OCI-LY1 (cell line): ENCODE results near the gene WBP1L.

ENCODE experiments used
- H2AFZ ChIP-seq: fragments of 200-600 bp; sonication (generic), shearing (Covaris generic); 2 replicates; pipeline ENCODE4 v1.6.0; 2014; ENCODE audit warnings: antibody characterized with exemption, mild to moderate bottlenecking, low read length
- H3F3A ChIP-seq: fragments of 200-600 bp; sonication (generic), shearing (Covaris generic); 2 replicates; pipeline ENCODE4 v1.6.0; 2014; ENCODE audit warnings: mild to moderate bottlenecking, antibody characterized with exemption, low read length, moderate library complexity; ENCODE audit not compliant: insufficient read depth
- H3K27ac ChIP-seq: fragments of 200-600 bp; sonication (generic); 2 replicates; pipeline ENCODE4 v1.5.1; 2014; ENCODE audit warnings: low read length, mixed run types, mild to moderate bottlenecking, low read depth; ENCODE audit not compliant: poor library complexity, severe bottlenecking
- H3K27me3 ChIP-seq: fragments of 200-600 bp; sonication (generic); 2 replicates; pipeline ENCODE4 v1.6.0; 2014; ENCODE audit warnings: antibody characterized with exemption, mild to moderate bottlenecking, low read length, moderate library complexity; ENCODE audit not compliant: insufficient read depth
- H3K36me3 ChIP-seq: fragments of 200-600 bp; sonication (generic); 2 replicates; pipeline ENCODE4 v1.6.1; 2014; ENCODE audit warnings: mild to moderate bottlenecking, antibody characterized with exemption, low read length, moderate library complexity, mixed read lengths; ENCODE audit not compliant: insufficient read depth
- H3K4me1 ChIP-seq: fragments of 200-600 bp; sonication (generic); 2 replicates; pipeline ENCODE4 v1.5.1; 2014; ENCODE audit warnings: mild to moderate bottlenecking, low read length, moderate library complexity; ENCODE audit not compliant: insufficient read depth, severe bottlenecking
- H3K4me2 ChIP-seq: fragments of 200-600 bp; sonication (generic), shearing (Covaris generic); 2 replicates; pipeline ENCODE4 v1.6.1; 2014; ENCODE audit warnings: low read length
- H3K4me3 ChIP-seq: fragments of 200-600 bp; sonication (generic); 2 replicates; pipeline ENCODE4 v1.5.1; 2014; ENCODE audit warnings: low read length, low read depth, mild to moderate bottlenecking, mixed read lengths; ENCODE audit not compliant: poor library complexity, severe bottlenecking
- H3K79me2 ChIP-seq: fragments of 200-600 bp; shearing (Covaris generic); 2 replicates; pipeline ENCODE4 v1.6.1; 2016; ENCODE audit warnings: mixed run types, low read length, mixed read lengths; ENCODE audit not compliant: insufficient read depth
- H3K9ac ChIP-seq: fragments of 200-600 bp; sonication (generic), shearing (Covaris generic); 2 replicates; pipeline ENCODE4 v1.6.1; 2014; ENCODE audit warnings: mild to moderate bottlenecking, low read length, mixed read lengths
- H3K9me2 ChIP-seq: fragments of 200-600 bp; sonication (generic), shearing (Covaris generic); 2 replicates; pipeline ENCODE4 v1.6.1; 2014; ENCODE audit warnings: low read depth, mild to moderate bottlenecking, low read length, mixed read lengths
- H3K9me3 ChIP-seq: fragments of 200-600 bp; shearing (Covaris generic); 2 replicates; pipeline ENCODE4 v1.6.1; 2014; ENCODE audit warnings: low read length, mixed read lengths
- H4K20me1 ChIP-seq: fragments of 200-600 bp; sonication (generic), shearing (Covaris generic); 2 replicates; pipeline ENCODE4 v1.6.0; 2016; ENCODE audit warnings: mild to moderate bottlenecking, low read length; ENCODE audit not compliant: insufficient read depth
- CTCF ChIP-seq: fragments of 200-600 bp; sonication (generic), shearing (Covaris generic); IDR thresholded peaks from 2 replicates; pipeline ENCODE4 v1.5.1; 2017; ENCODE audit warnings: mild to moderate bottlenecking, antibody characterized with exemption, low read length, moderate library complexity, mixed read lengths
- EZH2 ChIP-seq: fragments of 200-600 bp; sonication (generic), shearing (Covaris generic); IDR thresholded peaks from 2 replicates; pipeline ENCODE4 v1.8.0; 2017; ENCODE audit warnings: borderline replicate concordance, mixed run types, mild to moderate bottlenecking, antibody characterized with exemption, low read length, moderate library complexity, mixed read lengths

WBP1L gene

GRCh38 chr10:102791754-102792395 is 48.1 kb downstream of the WBP1L start:
- Histone ChIP-seq H4K20me1 (no peaks in the 10 kb centered on the region), H3F3A (no peaks in the 10 kb centered on the region), H3K27me3 (no peaks in the 10 kb centered on the region), H3K9ac (no peak overlapping the region), H3K36me3 (no peaks in the 10 kb centered on the region), H3K27ac (no peak overlapping the region), H3K79me2 (no peaks in the 10 kb centered on the region), H3K4me1 (peaks cover 29% of the 10 kb centered on the region), H2AFZ (no peak overlapping the region), H3K9me3 (no peaks in the 10 kb centered on the region), H3K9me2 (no peaks in the 10 kb centered on the region), H3K4me3 (no peak overlapping the region), H3K4me2 (no peak overlapping the region)
- TF ChIP-seq CTCF (no peak), EZH2 (no peak)

GRCh38 chr10:102795453-102796406 is 52.0 kb downstream of the WBP1L start:
- Histone ChIP-seq H3F3A (no peaks in the 10 kb centered on the region), H3K27ac (peak overlapping the region; percentile 87), H3K27me3 (no peaks in the 10 kb centered on the region), H3K9me2 (no peaks in the 10 kb centered on the region), H3K9ac (peak overlapping the region; percentile 48), H3K4me1 (peaks cover 45% of the 10 kb centered on the region), H3K79me2 (no peaks in the 10 kb centered on the region), H3K4me3 (peak overlapping the region; percentile 18), H3K9me3 (no peaks in the 10 kb centered on the region), H3K4me2 (peak overlapping the region; percentile 54), H4K20me1 (no peaks in the 10 kb centered on the region), H2AFZ (no peak overlapping the region), H3K36me3 (peaks cover 3% of the 10 kb centered on the region; the same call in 1 of the 2 replicates)
- TF ChIP-seq CTCF, result no peak
- TF ChIP-seq EZH2, result no peak

- no peaks in the 10 kb centered on the region for H4K20me1 ChIP-seq
- peaks cover 54% of the 10 kb centered on the region for H3K4me1 ChIP-seq
- H3F3A ChIP-seq, result no peaks in the 10 kb centered on the region
- H3K9ac ChIP-seq, result peak overlapping the region; percentile 48
- no peak for TF ChIP-seq EZH2
- TF ChIP-seq CTCF, result no peak
- peak overlapping the region; percentile 87 for H3K27ac ChIP-seq
- no peaks in the 10 kb centered on the region for H3K9me2 ChIP-seq
- peak overlapping the region; percentile 31 for H3K4me3 ChIP-seq
- H3K4me2 ChIP-seq, result peak overlapping the region; percentile 54
- H3K36me3 ChIP-seq, result peaks cover 3% of the 10 kb centered on the region; the same call in 1 of the 2 replicates
- no peaks in the 10 kb centered on the region for H3K79me2 ChIP-seq
- no peaks in the 10 kb centered on the region for H3K27me3 ChIP-seq
- no peaks in the 10 kb centered on the region for H3K9me3 ChIP-seq
- no peak overlapping the region for H2AFZ ChIP-seq
Measured at GRCh38 chr10:102796407-102797176, 52.8 kb downstream of the WBP1L start.
